DND-41 (cell line): Measurements from ENCODE around the gene NFATC2.
"Not testable (repeated sequence)": the region's sequence is repeated elsewhere in the genome, so short reads cannot be mapped to it uniquely, and the experiment has no call there.

Experiments used
- ATAC-seq: fragments of 200-7000 bp; cut with Tn5 transposase; 3 replicates; pipeline ENCODE4 v1.9.1; 2021; ENCODE audit warnings: low read depth; ENCODE audit not compliant: insufficient read depth
- DNase-seq: peaks from one replicate; pipeline ENCODE4 v3.0.0-alpha.2; 2020
- H2AFZ ChIP-seq: 2 replicates; pipeline ENCODE4 v1.6.0; 2012; ENCODE audit warnings: low read depth, low read length
- H3K27ac ChIP-seq: 2 replicates; pipeline ENCODE4 v1.5.1; 2012; ENCODE audit warnings: low read length, inconsistent platforms
- H3K27me3 ChIP-seq: fragments of 200-600 bp; sonication (generic); 2 replicates; pipeline ENCODE4 v1.6.0; 2012; ENCODE audit warnings: low read length, mild to moderate bottlenecking, inconsistent platforms; ENCODE audit not compliant: insufficient read depth, poor library complexity
- H3K36me3 ChIP-seq: 2 replicates; pipeline ENCODE4 v1.5.1; 2012; ENCODE audit warnings: low read length, inconsistent platforms; ENCODE audit not compliant: insufficient read depth
- H3K4me1 ChIP-seq: 2 replicates; pipeline ENCODE4 v1.5.1; 2012; ENCODE audit warnings: mild to moderate bottlenecking, low read length; ENCODE audit not compliant: insufficient read depth
- H3K4me2 ChIP-seq: 2 replicates; pipeline ENCODE4 v1.6.0; 2012; ENCODE audit warnings: mild to moderate bottlenecking, moderate library complexity, low read length, inconsistent platforms; ENCODE audit not compliant: insufficient read depth
- H3K4me3 ChIP-seq, 2 experiments: fragments of 200-600 bp in 1 of 2; shearing (Covaris generic) in 1 of 2; 2 replicates each; pipeline ENCODE4 v1.5.1; 2012 to 2016; ENCODE audit warnings: inconsistent platforms in 2 of 2, low read length in 2 of 2, mild to moderate bottlenecking in 2 of 2, low read depth in 1 of 2, moderate library complexity in 1 of 2
- H3K79me2 ChIP-seq: 2 replicates; pipeline ENCODE4 v1.6.0; 2012; ENCODE audit warnings: low read length, inconsistent platforms; ENCODE audit not compliant: insufficient read depth
- H3K9ac ChIP-seq: 2 replicates; pipeline ENCODE4 v1.6.0; 2012; ENCODE audit warnings: low read depth, mild to moderate bottlenecking, inconsistent platforms, low read length, moderate library complexity
- H3K9me3 ChIP-seq: 2 replicates; pipeline ENCODE4 v1.5.1; 2012; ENCODE audit warnings: low read length, moderate library complexity, mild to moderate bottlenecking, inconsistent platforms; ENCODE audit not compliant: insufficient read depth, severe bottlenecking
- H4K20me1 ChIP-seq: 2 replicates; pipeline ENCODE4 v1.6.0; 2012; ENCODE audit warnings: low read length; ENCODE audit not compliant: insufficient read depth
- EZH2 ChIP-seq: IDR thresholded peaks from 3 replicates; pipeline ENCODE4 v1.6.1; 2012; ENCODE audit warnings: borderline replicate concordance, low read depth, mild to moderate bottlenecking, moderate library complexity, low read length, inconsistent platforms; ENCODE audit not compliant: severe bottlenecking
- TF ChIP-seq, protein P1 (sequence below): IDR thresholded peaks from 2 replicates; pipeline ENCODE4 v1.5.1; 2012; ENCODE audit warnings: borderline replicate concordance, low read length, moderate library complexity, mild to moderate bottlenecking; ENCODE audit not compliant: poor library complexity, severe bottlenecking; ENCODE audit errors: extremely low read depth

The NFATC2 gene

GRCh38 chr20:51462566-51463276 is 79.8 kb downstream of the NFATC2 start:
- no peaks in the 10 kb centered on the region for H3K36me3 ChIP-seq
- H3K4me3 ChIP-seq = no peak overlapping the region
- no peaks in the 10 kb centered on the region for H3K27me3 ChIP-seq
- no peak overlapping the region for H2AFZ ChIP-seq
- H3K79me2 ChIP-seq = no peaks in the 10 kb centered on the region
- H4K20me1 ChIP-seq = no peaks in the 10 kb centered on the region
- H3K9me3 ChIP-seq = no peaks in the 10 kb centered on the region
- DNase-seq (no peak), ATAC-seq (no peak)
- H3K27ac ChIP-seq = no peak overlapping the region
- no peak overlapping the region for H3K4me2 ChIP-seq
- TF ChIP-seq, protein P1, sequence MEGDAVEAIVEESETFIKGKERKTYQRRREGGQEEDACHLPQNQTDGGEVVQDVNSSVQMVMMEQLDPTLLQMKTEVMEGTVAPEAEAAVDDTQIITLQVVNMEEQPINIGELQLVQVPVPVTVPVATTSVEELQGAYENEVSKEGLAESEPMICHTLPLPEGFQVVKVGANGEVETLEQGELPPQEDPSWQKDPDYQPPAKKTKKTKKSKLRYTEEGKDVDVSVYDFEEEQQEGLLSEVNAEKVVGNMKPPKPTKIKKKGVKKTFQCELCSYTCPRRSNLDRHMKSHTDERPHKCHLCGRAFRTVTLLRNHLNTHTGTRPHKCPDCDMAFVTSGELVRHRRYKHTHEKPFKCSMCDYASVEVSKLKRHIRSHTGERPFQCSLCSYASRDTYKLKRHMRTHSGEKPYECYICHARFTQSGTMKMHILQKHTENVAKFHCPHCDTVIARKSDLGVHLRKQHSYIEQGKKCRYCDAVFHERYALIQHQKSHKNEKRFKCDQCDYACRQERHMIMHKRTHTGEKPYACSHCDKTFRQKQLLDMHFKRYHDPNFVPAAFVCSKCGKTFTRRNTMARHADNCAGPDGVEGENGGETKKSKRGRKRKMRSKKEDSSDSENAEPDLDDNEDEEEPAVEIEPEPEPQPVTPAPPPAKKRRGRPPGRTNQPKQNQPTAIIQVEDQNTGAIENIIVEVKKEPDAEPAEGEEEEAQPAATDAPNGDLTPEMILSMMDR = no peak
- TF ChIP-seq EZH2 = no peak
- H3K4me1 ChIP-seq = no peaks in the 10 kb centered on the region
- H3K9ac ChIP-seq = no peak overlapping the region

DNA sequence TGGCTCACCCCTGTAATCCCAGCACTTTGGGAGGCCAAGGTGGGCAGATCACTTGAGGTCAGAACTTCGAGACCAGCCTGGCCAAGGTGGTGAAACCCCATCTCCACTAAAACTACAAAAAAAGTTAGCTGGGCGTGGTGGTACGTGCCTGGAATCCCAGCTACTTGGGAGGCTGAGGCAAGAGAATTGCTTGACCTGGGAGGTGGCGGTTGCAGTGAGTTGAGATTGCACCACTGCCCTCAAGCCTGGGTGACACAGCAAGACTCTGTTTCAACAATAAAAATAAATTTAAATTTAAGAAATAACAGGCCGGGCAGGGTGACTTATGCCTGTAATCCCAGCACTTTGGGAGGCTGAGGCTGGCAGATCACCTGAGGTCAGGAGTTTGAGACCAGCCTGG is 80.7 kb downstream of the NFATC2 start:
- not testable (repeated sequence) for H3K36me3 ChIP-seq, ATAC-seq, H3K4me2 ChIP-seq, H3K79me2 ChIP-seq, DNase-seq, H4K20me1 ChIP-seq, H3K4me1 ChIP-seq, H3K27me3 ChIP-seq, H3K9ac ChIP-seq, H2AFZ ChIP-seq, H3K27ac ChIP-seq, H3K9me3 ChIP-seq, H3K4me3 ChIP-seq

DNA sequence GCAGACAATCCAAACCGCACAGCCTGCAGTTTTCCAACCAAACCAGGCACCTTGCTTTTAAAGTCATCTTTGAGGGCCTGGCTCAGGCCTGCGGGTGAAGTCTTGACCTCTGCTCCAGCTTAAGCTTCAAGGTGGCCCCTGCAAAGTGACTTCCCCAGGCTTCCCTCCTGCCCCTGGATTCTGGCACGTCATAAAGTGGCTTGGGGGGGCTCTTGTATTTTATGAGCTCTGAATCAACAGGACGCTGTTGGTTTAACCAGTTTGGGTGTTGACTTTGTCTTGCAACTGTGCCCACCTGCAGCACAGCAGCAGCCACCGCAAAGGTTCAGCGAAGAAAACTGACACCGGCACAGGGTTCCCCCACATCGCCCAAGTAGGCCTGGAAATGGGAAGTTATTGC is 81.2 kb downstream of the NFATC2 start:
- ATAC-seq = no peak
- no peak for DNase-seq
- Histone ChIP-seq H3K27ac (no peak overlapping the region), H3K79me2 (no peaks in the 10 kb centered on the region), H3K4me1 (no peaks in the 10 kb centered on the region), H3K9me3 (no peaks in the 10 kb centered on the region), H2AFZ (no peak overlapping the region), H3K27me3 (no peaks in the 10 kb centered on the region), H3K4me3 (no peak overlapping the region), H3K36me3 (no peaks in the 10 kb centered on the region), H3K9ac (no peak overlapping the region), H3K4me2 (no peak overlapping the region), H4K20me1 (no peaks in the 10 kb centered on the region)
- TF ChIP-seq, protein P1 = no peak
- TF ChIP-seq EZH2 = no peak

DNA sequence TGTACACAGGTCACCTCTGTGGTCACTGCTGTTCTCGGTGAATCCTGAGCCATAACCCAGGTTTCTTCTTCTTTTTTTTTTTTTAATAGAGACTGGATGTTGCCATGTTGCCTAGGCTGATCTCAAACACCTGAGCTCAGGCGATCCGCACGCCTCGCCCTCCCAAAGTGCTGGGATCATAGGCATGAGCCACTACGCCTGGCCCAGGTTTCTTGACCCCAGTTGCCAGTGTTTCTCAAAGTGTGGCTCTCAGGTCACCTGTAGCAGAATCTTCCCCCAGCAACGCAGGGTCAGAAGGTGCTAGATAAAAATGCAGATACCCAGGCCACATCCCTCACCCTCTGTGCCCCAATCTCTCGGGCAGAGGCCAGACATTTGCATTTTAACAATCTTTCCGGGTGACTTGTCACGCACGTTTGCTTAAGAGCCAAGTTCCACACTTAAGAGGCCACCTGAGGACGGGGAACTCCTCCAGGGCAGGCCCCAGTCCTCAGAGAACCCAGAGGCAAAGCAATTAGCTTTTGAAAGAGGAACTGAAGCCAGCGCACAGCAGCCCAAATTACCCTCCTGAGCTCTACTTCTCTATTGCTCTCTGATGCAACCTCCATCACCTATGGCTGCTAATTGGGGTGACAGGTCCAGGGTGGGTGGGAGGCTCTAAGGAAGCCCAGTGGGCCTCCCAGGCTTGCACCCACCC is 81.8 kb downstream of the NFATC2 start:
- H3K9me3 ChIP-seq = no peaks in the 10 kb centered on the region
- no peak for DNase-seq
- TF ChIP-seq, protein P1 = no peak
- no peak for TF ChIP-seq EZH2
- no peak overlapping the region for H2AFZ ChIP-seq
- ATAC-seq = no peak
- H3K36me3 ChIP-seq = no peaks in the 10 kb centered on the region
- H4K20me1 ChIP-seq = no peaks in the 10 kb centered on the region
- H3K4me1 ChIP-seq = no peaks in the 10 kb centered on the region
- no peak overlapping the region for H3K27ac ChIP-seq
- no peaks in the 10 kb centered on the region for H3K27me3 ChIP-seq
- no peak overlapping the region for H3K9ac ChIP-seq
- no peak overlapping the region for H3K4me3 ChIP-seq
- H3K79me2 ChIP-seq = no peaks in the 10 kb centered on the region
- H3K4me2 ChIP-seq = no peak overlapping the region
